Sigmoid colon (tissue), 7 donors: ENCODE data around the gene IL15RA. TPM values are rescaled to one million over a fixed set of nuclear protein-coding genes. Genes with fewer than 3 reads are reported as not detected.

Source experiments
- DNase-seq: peaks from one replicate; pipeline ENCODE4 v3.0.0-alpha.2; 2019
- H3K27ac ChIP-seq, 4 donors: fragments of 200-600 bp; sonication (generic); one replicate each; pipeline ENCODE4 v1.5.1; 2016 to 2019; ENCODE audit warnings: mild to moderate bottlenecking in 1 of 4
- H3K27me3 ChIP-seq, 3 donors: fragments of 200-600 bp; sonication (generic); one replicate each; pipeline ENCODE4 v1.5.1; 2019; ENCODE audit warnings: mild to moderate bottlenecking in 1 of 3
- H3K36me3 ChIP-seq, 4 donors: fragments of 200-600 bp; sonication (generic); one replicate each; pipeline ENCODE4 v1.5.1; 2016 to 2019
- H3K4me1 ChIP-seq, 4 donors: fragments of 200-600 bp; sonication (generic); one replicate each; pipeline ENCODE4 v1.5.1; 2017 to 2019
- H3K4me3 ChIP-seq, 4 donors: fragments of 200-600 bp; sonication (generic); one replicate each; pipeline ENCODE4 v1.5.1; 2017 to 2019; ENCODE audit warnings: mild to moderate bottlenecking in 2 of 4, moderate library complexity in 1 of 4
- H3K9me3 ChIP-seq, 4 donors: fragments of 200-600 bp in 3 of 4; sonication (generic) in 3 of 4; one replicate each; pipeline versions ENCODE4 v1.5.1 to v1.6.1; 2013 to 2019
- EP300 ChIP-seq, 4 donors: sonication (generic); formaldehyde crosslinking; IDR thresholded peaks; one replicate each; pipeline ENCODE4 v1.6.1; 2017; ENCODE audit warnings: antibody characterized with exemption in 4 of 4
- POLR2A ChIP-seq, 2 donors: fragments of 450-650 bp; IDR thresholded peaks; one replicate each; pipeline ENCODE4 v1.6.1; 2016; ENCODE audit warnings: antibody characterized with exemption in 2 of 2, mild to moderate bottlenecking in 2 of 2, moderate library complexity in 2 of 2
- POLR2AphosphoS5 ChIP-seq, 4 donors: sonication (generic); formaldehyde crosslinking; IDR thresholded peaks; one replicate each; pipeline ENCODE4 v1.6.1; 2017; ENCODE audit warnings: antibody characterized with exemption in 4 of 4
- WGBS, 2 donors: extraction: QIAGEN DNeasy Blood & Tissue Kit; methylation state at CpG; one replicate each; pipeline ENCODE4 v1.1.7; 2013; 5-methylcytosine and 5-hydroxymethylcytosine counted together
- intact Hi-C: fragments of 100-400 bp; cut with DNase I; formaldehyde crosslinking; loops from one replicate; pipeline ENCODE4 v1.15.1; 2023
- polyA plus RNA-seq, 3 donors: library from polyadenylated mRNA; stranded (reverse); fragments of 200-250 nt; gene quantifications; one replicate each; pipeline ENCODE4 v1.2.3, GENCODE V29; 2013
- total RNA-seq, 4 donors: library from RNA; depleted of rRNA; stranded (reverse); fragments of >200 nt; gene quantifications; one replicate each; pipeline ENCODE4 v1.1.0, GENCODE V29; 2016
- TF ChIP-seq, protein P1 (sequence below), 4 experiments: fragments of 450-650 bp in 3 of 4; fragments of 200-600 bp in 1 of 4; IDR thresholded peaks; one replicate each; pipeline ENCODE4 v1.5.1; 2016 to 2019; ENCODE audit warnings: antibody characterized with exemption in 4 of 4, mild to moderate bottlenecking in 3 of 4, moderate library complexity in 2 of 4
- donor health status: healthy with polysubstance abuse.
- donor health status: Bipolar disorder and iron deficiency.
- donor health status: healthy.

IL15RA gene
- total and polyA plus RNA-seq, 7 donors = 5.5 to 23.7 (median 15.8) TPM

DNA sequence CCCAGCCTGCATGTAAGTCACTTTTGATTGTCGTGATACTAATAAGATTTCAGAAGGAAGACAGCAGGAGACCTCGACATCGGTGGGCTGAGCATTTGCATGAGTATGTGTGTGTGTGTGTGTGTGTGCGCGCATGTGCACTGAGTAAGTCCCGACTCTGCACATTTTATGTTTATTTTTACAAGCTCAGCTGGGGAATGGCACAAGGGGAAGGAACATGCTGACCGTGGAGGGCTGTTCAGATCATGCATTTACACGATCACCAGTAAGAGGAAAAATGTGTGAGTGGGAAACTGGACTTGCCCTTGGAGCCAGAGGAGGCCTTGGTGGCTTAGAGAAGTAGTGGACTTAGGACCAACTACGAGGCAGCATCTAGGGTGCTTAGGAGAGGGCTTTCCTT is 43.5 kb upstream of the IL15RA start:
- WGBS, 2 donors = 77 to 86% methylated on average over 9 of the region's 9 CpGs
- no peaks in the 10 kb centered on the region for H3K36me3 ChIP-seq
- H3K4me1 ChIP-seq = no peaks in the 10 kb centered on the region
- TF ChIP-seq, protein P1, sequence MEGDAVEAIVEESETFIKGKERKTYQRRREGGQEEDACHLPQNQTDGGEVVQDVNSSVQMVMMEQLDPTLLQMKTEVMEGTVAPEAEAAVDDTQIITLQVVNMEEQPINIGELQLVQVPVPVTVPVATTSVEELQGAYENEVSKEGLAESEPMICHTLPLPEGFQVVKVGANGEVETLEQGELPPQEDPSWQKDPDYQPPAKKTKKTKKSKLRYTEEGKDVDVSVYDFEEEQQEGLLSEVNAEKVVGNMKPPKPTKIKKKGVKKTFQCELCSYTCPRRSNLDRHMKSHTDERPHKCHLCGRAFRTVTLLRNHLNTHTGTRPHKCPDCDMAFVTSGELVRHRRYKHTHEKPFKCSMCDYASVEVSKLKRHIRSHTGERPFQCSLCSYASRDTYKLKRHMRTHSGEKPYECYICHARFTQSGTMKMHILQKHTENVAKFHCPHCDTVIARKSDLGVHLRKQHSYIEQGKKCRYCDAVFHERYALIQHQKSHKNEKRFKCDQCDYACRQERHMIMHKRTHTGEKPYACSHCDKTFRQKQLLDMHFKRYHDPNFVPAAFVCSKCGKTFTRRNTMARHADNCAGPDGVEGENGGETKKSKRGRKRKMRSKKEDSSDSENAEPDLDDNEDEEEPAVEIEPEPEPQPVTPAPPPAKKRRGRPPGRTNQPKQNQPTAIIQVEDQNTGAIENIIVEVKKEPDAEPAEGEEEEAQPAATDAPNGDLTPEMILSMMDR (IDR thresholded peaks at IDR 0.05) = no peak
- no peak for TF ChIP-seq POLR2AphosphoS5 (IDR thresholded peaks at IDR 0.05)
- no peak for TF ChIP-seq EP300 (IDR thresholded peaks at IDR 0.05)
- TF ChIP-seq POLR2A (IDR thresholded peaks at IDR 0.05) = no peak
- intact Hi-C loops = no loop called here
- H3K27ac ChIP-seq = no peak overlapping the region
- peaks cover 0 to 3% (median 0%) of the 10 kb centered on the region in 3 donors for H3K27me3 ChIP-seq
- no peaks in the 10 kb centered on the region for H3K9me3 ChIP-seq
- H3K4me3 ChIP-seq = no peak overlapping the region
- DNase-seq = no peak

DNA sequence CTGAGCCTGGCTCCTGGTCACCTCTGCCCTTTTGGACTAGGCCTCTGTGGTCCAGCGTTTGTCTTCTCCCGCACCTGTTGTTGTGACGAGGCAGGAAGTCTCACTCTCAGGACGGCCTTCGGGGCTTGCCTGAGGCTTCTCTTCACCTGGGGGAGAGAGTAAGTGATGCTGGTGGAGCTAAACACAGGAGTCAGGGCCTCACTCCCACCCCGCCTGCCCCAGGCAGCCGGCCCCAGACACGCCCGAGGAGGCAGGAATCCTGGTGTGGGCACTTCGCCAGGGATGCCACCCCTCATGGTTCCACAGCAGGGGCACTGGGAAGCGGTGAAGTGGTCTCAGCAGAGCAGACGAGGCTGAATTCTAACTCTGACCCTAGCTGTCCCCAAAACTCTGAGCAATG is 42.5 kb upstream of the IL15RA start:
- DNase-seq = no peak
- intact Hi-C loops = no loop called here
- H3K4me1 ChIP-seq = no peaks in the 10 kb centered on the region
- 81 to 90% methylated on average over 12 of the region's 12 CpGs for WGBS, 2 donors
- H3K4me3 ChIP-seq = no peak overlapping the region
- H3K27me3 ChIP-seq = peaks cover 0 to 3% (median 0%) of the 10 kb centered on the region in 3 donors
- H3K9me3 ChIP-seq = no peaks in the 10 kb centered on the region
- H3K27ac ChIP-seq = no peak overlapping the region
- H3K36me3 ChIP-seq = no peaks in the 10 kb centered on the region
- TF ChIP-seq POLR2A (IDR thresholded peaks at IDR 0.05) (no peak), EP300 (IDR thresholded peaks at IDR 0.05) (no peak), POLR2AphosphoS5 (IDR thresholded peaks at IDR 0.05) (no peak)
- TF ChIP-seq, protein P1 (IDR thresholded peaks at IDR 0.05) = no peak

DNA sequence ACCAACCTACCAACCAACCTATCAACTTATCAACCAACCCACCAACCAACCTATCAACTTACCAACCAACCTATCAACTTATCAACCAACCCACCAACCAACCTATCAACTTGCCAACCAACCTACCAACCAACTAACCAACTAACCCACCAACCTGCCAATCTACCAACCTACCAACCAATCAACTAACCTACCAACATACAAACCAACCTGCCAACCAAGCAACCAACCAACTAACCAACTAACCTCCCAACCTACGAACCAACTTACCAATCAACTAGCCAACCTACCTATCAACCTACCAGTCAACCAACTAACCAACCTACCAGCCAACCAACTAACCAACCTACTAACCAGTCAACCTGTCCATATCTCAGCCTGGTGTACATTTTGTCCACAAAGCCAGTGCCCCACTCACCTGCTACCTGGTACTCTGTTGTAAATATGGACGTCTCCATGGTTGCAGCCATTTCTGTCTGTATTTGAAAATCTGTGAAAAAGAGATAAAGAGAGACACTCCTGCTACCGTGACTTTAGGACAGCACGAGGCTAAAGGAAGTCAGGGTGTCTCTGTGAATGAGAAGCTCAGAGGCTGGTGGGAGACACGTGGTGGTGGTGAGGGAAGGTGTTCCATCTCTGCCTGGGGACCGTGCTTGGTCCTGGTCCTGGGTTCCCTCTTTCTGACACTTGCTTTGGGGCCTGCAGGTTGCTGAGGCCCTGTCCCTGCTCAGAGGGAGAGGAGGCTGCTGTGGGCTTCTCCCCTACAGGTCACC is 41.9 kb upstream of the IL15RA start:
- H3K27me3 ChIP-seq = peaks cover 0 to 3% (median 0%) of the 10 kb centered on the region in 3 donors
- intact Hi-C loops = no loop called here
- DNase-seq = no peak
- H3K27ac ChIP-seq = peak overlapping the region in 1 of 4 donors; percentile 3
- H3K36me3 ChIP-seq = no peaks in the 10 kb centered on the region
- WGBS, 2 donors = 95 to 96% methylated on average over 6 of the region's 6 CpGs
- TF ChIP-seq, protein P1 (IDR thresholded peaks at IDR 0.05) = no peak
- no peak for TF ChIP-seq EP300 (IDR thresholded peaks at IDR 0.05)
- TF ChIP-seq POLR2A (IDR thresholded peaks at IDR 0.05) = no peak
- TF ChIP-seq POLR2AphosphoS5 (IDR thresholded peaks at IDR 0.05) = no peak
- no peak overlapping the region for H3K4me3 ChIP-seq
- H3K4me1 ChIP-seq = no peaks in the 10 kb centered on the region
- H3K9me3 ChIP-seq = no peaks in the 10 kb centered on the region

DNA sequence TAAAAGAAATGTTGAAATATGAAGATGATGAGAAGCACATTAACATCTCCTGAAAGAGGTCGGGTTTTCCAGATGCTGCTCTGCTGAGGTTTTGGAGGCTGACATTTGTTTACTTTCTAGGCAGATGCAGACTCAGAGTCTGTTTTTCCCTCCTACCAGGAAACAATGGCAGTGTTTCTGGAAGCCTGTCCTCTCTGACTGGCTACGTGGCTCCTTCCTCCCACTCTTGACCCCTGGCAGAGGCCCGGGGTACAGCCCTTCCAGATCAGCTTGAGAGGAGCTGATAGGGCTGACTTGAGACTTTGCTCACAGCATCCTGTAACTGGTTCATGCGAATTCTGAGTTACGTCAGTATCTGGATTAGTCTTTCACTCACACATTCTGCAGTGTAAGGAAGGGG is 41.1 kb upstream of the IL15RA start:
- Histone ChIP-seq H3K4me1 (no peaks in the 10 kb centered on the region), H3K27ac (peak overlapping the region; percentile 11 to 59 (median 42)), H3K9me3 (no peaks in the 10 kb centered on the region), H3K36me3 (no peaks in the 10 kb centered on the region), H3K4me3 (no peak overlapping the region), H3K27me3 (peaks cover 0 to 3% (median 0%) of the 10 kb centered on the region in 3 donors)
- TF ChIP-seq EP300 (IDR thresholded peaks at IDR 0.05) = no peak
- peak in 1 of 4 donors; percentile 17 for TF ChIP-seq POLR2AphosphoS5 (IDR thresholded peaks at IDR 0.05)
- no peak for TF ChIP-seq POLR2A (IDR thresholded peaks at IDR 0.05)
- TF ChIP-seq, protein P1 (IDR thresholded peaks at IDR 0.05) = no peak
- intact Hi-C loops = no loop called here
- DNase-seq = peak; percentile 73
- 43 to 60% methylated on average over 5 of the region's 5 CpGs for WGBS, 2 donors
